ENCODE measurements around the gene ZDBF2.

- TF ChIP-seq CTCF (IDR thresholded peaks at IDR 0.05; ENCODE audit: insufficient read depth, low read depth, low read length) (no peak), EZH2 (IDR thresholded peaks at IDR 0.05; ENCODE audit: insufficient read depth, low read length) (no peak)
Measured at GRCh38 chr2:206345606-206346005, 71.1 kb downstream of the ZDBF2 start.

All from astrocyte (in vitro differentiated cells and primary cell).